C4-2B (cell line): ENCODE results near the gene F2.

ENCODE experiments used
- H3K27ac ChIP-seq: fragments of 450-650 bp; 2 replicates; pipeline ENCODE4 v1.5.1; 2017
- ZFX ChIP-seq: fragments of 450-650 bp; IDR thresholded peaks from 2 replicates; pipeline ENCODE4 v1.6.1; 2017
- TF ChIP-seq, protein P1 (sequence below): fragments of 450-650 bp; conservative IDR thresholded peaks from 2 replicates; pipeline ENCODE4 v1.5.1; 2017; ENCODE audit warnings: mild to moderate bottlenecking

Gene F2

DNA sequence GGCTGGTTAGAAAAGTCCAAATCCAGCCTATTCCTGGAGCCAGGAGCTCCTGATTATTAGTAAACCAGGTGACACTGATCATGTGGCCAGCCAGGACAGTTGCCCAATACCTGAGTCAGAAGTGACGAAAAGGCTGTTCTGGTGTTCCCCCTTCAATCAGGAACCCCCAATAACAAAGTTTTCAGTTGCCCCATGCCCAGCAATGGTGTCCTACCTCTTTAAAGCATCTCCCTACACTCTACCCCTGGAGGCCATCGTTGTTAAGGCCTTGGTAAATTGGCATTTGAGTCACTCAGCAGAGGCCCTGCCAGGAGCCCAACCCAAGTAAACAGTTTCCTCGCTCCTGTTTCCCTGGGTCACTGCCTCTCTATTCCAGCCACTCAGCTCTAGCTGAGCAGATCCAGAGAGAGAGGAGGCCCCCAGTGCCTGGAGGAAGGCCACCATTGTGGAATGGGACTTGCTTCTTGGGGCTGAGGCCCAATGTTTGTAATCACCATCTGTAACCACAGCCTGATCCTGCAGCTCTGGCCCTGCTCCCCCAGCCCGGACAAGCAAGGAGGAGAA, 43.6 kb upstream of the F2 start:
- no peak overlapping the region for H3K27ac ChIP-seq
- TF ChIP-seq, protein P1, sequence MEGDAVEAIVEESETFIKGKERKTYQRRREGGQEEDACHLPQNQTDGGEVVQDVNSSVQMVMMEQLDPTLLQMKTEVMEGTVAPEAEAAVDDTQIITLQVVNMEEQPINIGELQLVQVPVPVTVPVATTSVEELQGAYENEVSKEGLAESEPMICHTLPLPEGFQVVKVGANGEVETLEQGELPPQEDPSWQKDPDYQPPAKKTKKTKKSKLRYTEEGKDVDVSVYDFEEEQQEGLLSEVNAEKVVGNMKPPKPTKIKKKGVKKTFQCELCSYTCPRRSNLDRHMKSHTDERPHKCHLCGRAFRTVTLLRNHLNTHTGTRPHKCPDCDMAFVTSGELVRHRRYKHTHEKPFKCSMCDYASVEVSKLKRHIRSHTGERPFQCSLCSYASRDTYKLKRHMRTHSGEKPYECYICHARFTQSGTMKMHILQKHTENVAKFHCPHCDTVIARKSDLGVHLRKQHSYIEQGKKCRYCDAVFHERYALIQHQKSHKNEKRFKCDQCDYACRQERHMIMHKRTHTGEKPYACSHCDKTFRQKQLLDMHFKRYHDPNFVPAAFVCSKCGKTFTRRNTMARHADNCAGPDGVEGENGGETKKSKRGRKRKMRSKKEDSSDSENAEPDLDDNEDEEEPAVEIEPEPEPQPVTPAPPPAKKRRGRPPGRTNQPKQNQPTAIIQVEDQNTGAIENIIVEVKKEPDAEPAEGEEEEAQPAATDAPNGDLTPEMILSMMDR = no peak
- no peak for TF ChIP-seq ZFX

DNA sequence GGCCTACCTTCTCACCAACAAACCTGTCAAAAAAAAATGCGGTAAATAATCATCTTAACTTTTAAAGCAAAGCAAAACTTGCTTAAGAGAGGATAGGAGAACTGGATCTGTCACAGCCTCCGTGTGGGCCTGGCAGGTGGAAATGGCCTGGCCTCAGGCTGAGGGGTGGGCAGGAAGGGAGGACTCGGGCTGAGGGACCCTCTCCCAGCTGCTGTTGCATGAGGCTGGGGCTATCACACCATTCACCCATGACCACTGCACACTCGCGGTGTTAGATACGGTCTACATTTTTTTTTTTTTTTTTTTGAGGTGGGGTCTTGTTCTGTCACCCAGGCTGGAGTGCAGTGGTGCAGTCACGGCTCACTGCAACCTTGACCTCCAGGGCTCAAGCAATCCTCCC, 43.1 kb upstream of the F2 start:
- H3K27ac ChIP-seq = no peak overlapping the region
- TF ChIP-seq, protein P1 = no peak
- no peak for TF ChIP-seq ZFX

DNA sequence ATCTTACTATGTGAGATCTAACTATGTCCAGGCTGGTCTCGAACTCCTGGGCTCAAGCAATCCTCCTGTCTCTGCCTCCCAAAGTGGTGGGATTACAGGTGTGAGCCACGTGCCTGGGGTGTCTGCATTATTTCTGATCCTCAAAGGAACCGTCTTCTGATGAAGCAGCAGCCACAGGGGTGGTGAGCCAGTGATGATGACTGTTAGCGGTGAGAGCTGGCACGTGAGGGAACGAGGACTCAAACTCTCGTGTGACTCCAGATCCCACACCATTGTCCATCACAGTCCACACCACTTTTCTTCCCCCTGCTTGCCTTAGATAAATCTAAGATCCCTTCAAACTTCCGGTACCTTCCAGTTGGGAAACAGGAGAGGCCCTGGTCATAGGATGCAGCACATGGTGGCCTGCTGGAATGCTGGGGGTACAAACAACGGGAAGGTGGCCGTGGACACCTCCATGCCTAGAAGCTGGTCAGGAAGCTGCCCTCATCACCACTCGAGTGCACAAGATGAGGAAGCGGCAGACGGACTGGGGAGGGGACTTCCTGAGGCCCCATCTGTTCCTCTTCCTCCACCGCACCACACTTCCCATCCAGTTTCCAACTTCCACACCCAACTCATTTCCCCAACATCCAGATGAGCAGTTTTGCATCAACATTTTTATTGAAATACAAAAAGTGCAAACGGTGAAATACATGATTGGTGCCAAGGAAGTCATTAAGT, 42.4 kb upstream of the F2 start:
- no peak overlapping the region for H3K27ac ChIP-seq
- TF ChIP-seq, protein P1 = no peak
- TF ChIP-seq ZFX = no peak

DNA sequence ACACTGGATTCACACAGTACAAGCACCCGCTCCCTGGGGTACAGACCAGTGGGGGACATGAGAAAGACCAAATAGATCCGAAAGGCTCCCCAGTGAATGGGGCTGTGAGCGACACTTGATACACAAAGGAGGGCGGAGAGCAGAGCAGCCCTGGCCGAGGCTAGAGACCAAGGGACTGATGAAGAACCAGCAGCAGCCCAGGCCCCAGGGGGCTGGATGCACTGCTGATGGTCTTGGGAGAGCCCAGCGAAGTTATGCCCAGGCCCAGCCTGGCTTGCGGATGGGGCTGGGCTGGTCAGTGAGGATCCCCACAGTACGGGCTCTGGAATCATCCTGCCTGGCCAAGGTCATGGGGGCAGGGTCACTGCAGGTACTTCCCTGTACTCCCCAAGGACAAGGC, 41.8 kb upstream of the F2 start:
- no peak overlapping the region for H3K27ac ChIP-seq
- TF ChIP-seq, protein P1 = no peak
- no peak for TF ChIP-seq ZFX

DNA sequence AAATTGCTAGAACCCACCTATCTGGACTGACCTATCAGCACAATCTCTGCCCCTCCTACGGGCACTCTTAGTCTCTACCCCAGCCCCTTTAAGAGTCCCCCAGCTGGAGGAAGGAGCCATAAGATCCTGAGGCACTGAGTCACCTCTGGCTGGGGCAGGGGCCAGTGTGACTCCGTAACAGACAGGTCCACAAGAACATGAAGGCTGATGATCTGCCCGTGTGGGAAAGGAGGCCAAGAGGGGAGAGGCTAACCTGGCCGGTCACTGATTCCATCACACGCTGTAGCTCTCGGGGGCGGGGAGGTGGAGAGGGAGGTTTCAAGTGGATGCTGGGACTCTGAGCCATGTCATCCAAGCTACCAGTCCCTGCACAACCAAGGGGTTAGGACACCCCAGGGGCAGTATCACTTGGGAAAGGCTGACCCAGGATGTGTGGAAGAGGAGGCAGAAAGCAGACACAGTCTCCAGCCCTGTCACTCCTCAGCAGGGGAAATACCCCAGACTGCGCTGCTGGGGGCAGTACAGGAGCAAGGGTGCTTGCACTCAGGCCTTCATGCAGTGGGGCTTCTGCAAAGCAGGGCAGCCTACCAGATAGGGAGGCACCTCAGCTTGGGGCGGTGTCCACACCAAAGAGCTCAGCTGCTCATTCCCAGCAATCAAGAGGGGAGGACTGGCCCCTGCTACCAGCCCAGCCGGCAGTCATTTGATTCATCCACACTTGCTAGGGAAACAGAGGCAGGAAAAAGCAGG, 40.8 kb upstream of the F2 start:
- H3K27ac ChIP-seq = no peak overlapping the region
- no peak for TF ChIP-seq ZFX
- TF ChIP-seq, protein P1 = no peak

DNA sequence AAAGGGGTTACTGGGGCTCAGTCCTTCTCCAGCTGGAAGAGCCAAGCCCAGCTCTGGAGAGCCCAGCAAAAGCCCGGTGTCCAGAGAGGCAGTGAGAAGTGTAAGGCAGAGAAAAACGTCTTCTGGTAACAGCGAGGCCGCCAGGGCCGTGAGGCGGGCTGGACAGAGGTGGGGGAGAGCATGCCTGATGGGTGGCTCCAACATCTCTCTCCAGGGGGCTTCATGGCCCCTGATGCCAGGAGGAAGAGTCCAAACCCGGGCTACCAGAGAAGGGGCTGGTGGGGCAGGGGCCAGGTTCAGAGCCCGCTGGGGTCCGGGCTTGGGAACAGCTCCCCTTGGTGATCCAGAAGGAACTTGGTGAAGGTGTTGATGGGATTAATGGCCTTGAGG, 40.3 kb upstream of the F2 start:
- no peak overlapping the region for H3K27ac ChIP-seq
- TF ChIP-seq, protein P1 = no peak
